PFSK-1 (cell line): Measurements from ENCODE around the gene NPPC.

Source experiments
- FOXP2 ChIP-seq: optimal IDR thresholded peaks from 2 replicates; pipeline ENCODE3; 2011; ENCODE audit warnings: borderline replicate concordance, control low read depth, inconsistent platforms; ENCODE audit not compliant: insufficient read depth; ENCODE audit errors: extremely low read length, extremely low read depth
- POLR2AphosphoS5 ChIP-seq: IDR thresholded peaks from 2 replicates; pipeline ENCODE4 v1.6.1; 2012; ENCODE audit warnings: low read depth, mild to moderate bottlenecking, control low read depth, low read length, moderate library complexity
- REST ChIP-seq, 2 experiments: IDR thresholded peaks; 2 replicates each; pipeline versions ENCODE4 v1.6.1 to v1.8.0; 2011 to 2012; ENCODE audit warnings: low read depth in 2 of 2, low read length in 2 of 2, control low read depth in 1 of 2, inconsistent platforms in 1 of 2, mild to moderate bottlenecking in 1 of 2, moderate library complexity in 1 of 2; ENCODE audit not compliant: insufficient read depth in 1 of 2
- TAF1 ChIP-seq: IDR thresholded peaks from 2 replicates; pipeline ENCODE4 v1.6.1; 2012; ENCODE audit warnings: low read length, control low read depth, borderline replicate concordance; ENCODE audit not compliant: insufficient read depth

- no peak for TF ChIP-seq FOXP2
- TF ChIP-seq TAF1 = no peak
- TF ChIP-seq POLR2AphosphoS5 = no peak
- TF ChIP-seq REST (IDR thresholded peaks at IDR 0.05; ENCODE audit: insufficient read depth in 1 of 2, low read depth in 2 of 2, low read length in 2 of 2) = no peak
Measured at GRCh38 chr2:231904161-231904611, 22.0 kb downstream of the NPPC start.
